HCT116 (cell line): ENCODE data around the gene HLA-DQB2. TPM values are rescaled to one million over a fixed set of nuclear protein-coding genes. Genes with fewer than 3 reads are reported as not detected.

Experiments used
- ATAC-seq: fragments of 200-7000 bp; cut with Tn5 transposase; 2 replicates; pipeline ENCODE4 v1.9.1; 2020; ENCODE audit warnings: mild to moderate bottlenecking, moderate library complexity
- BruUV-seq: library from RNA; stranded (reverse); fragments of 400-500 nt; replicated peaks from 2 replicates; lab custom pipeline; 2021; lab: Mats Ljungman, UMichigan
- CTCF ChIA-PET: fragments of 300-600 bp; sonication (Branson Sonifier 250); formaldehyde crosslinking; loops from one replicate; lab custom pipeline; 2021; ENCODE audit warnings: antibody characterized with exemption; lab: Charles Lee
- POLR2A ChIA-PET: fragments of 300-600, 350-600 bp; sonication (Branson Sonifier 250); formaldehyde crosslinking; loops from one replicate; lab custom pipeline; 2021; ENCODE audit warnings: antibody characterized with exemption; lab: Charles Lee
- RAD21 ChIA-PET, 2 experiments: fragments of 300-600 bp; sonication (Branson Sonifier 250); formaldehyde crosslinking; loops; one replicate each; lab custom pipeline; 2023; ENCODE audit warnings: low total read pairs in 2 of 2; ENCODE audit not compliant: uncharacterized antibody in 2 of 2, unreplicated experiment in 2 of 2, low non-redundant PET in 1 of 2; lab: Charles Lee
- DNase-seq: peaks from one replicate; pipeline ENCODE4 v3.0.0-alpha.2; 2010; ENCODE audit warnings: low read depth, low spot score
- H2AFZ ChIP-seq: fragments of 200-600 bp; shearing (Covaris generic), sonication (generic); 2 replicates; pipeline ENCODE4 v1.6.1; 2017; ENCODE audit warnings: low read depth, mixed run types, mixed read lengths, antibody characterized with exemption, low read length; ENCODE audit not compliant: poor library complexity, severe bottlenecking
- H3K27ac ChIP-seq: 2 replicates; pipeline ENCODE4 v1.5.1; 2012; ENCODE audit warnings: low read depth, low read length
- H3K27me3 ChIP-seq: fragments of 200-600 bp; sonication (generic); 2 replicates; pipeline ENCODE4 v1.6.1; 2016; ENCODE audit warnings: mixed run types, low read length, mixed read lengths; ENCODE audit not compliant: insufficient read depth
- H3K36me3 ChIP-seq, 2 experiments: fragments of 200-500 bp in 1 of 2; fragments of 200-600 bp in 1 of 2; sonication (Bioruptor generic) in 1 of 2; sonication (generic) in 1 of 2; 2 replicates each; pipeline versions ENCODE4 v1.5.1 to v1.6.1; 2014 to 2016; ENCODE audit warnings: low read length in 2 of 2, inconsistent platforms in 1 of 2, mixed read lengths in 1 of 2, mixed run types in 1 of 2; ENCODE audit not compliant: insufficient read depth in 2 of 2, control insufficient read depth in 1 of 2
- H3K4me1 ChIP-seq, 2 experiments: fragments of 200-600 bp in 1 of 2; sonication (generic) in 1 of 2; 2 replicates each; pipeline versions ENCODE4 v1.5.1 to v1.6.1; 2012 to 2017; ENCODE audit warnings: low read length in 2 of 2, inconsistent platforms in 1 of 2, mild to moderate bottlenecking in 1 of 2, mixed read lengths in 1 of 2, mixed run types in 1 of 2, moderate library complexity in 1 of 2; ENCODE audit not compliant: insufficient read depth in 2 of 2, control insufficient read depth in 1 of 2
- H3K4me2 ChIP-seq: fragments of 200-600 bp; sonication (generic); 2 replicates; pipeline ENCODE4 v1.6.1; 2017; ENCODE audit warnings: mixed run types, low read length, mixed read lengths
- H3K4me3 ChIP-seq, 2 experiments: fragments of 200-600 bp in 1 of 2; sonication (generic) in 1 of 2; replicated peaks in 1 of 2; 2 replicates each; pipeline ENCODE4 v1.5.1; 2011 to 2016; ENCODE audit warnings: low read length in 2 of 2, control low read depth in 1 of 2, low read depth in 1 of 2, mild to moderate bottlenecking in 1 of 2, mixed read lengths in 1 of 2, mixed run types in 1 of 2
- H3K79me2 ChIP-seq: fragments of 200-600 bp; sonication (generic); 2 replicates; pipeline ENCODE4 v1.6.1; 2017; ENCODE audit warnings: mild to moderate bottlenecking, mixed run types, low read length, moderate library complexity, mixed read lengths; ENCODE audit not compliant: insufficient read depth
- H3K9ac ChIP-seq: fragments of 200-600 bp; sonication (generic); 2 replicates; pipeline ENCODE4 v1.6.1; 2016; ENCODE audit warnings: low read length, mixed read lengths
- H3K9me2 ChIP-seq: fragments of 200-600 bp; sonication (generic), shearing (Covaris generic); 2 replicates; pipeline ENCODE4 v1.6.1; 2017; ENCODE audit warnings: mixed run types, mild to moderate bottlenecking, moderate library complexity; ENCODE audit not compliant: insufficient read depth
- H3K9me3 ChIP-seq, 2 experiments: fragments of 200-500 bp in 1 of 2; fragments of 200-600 bp in 1 of 2; sonication (Bioruptor generic) in 1 of 2; sonication (generic) in 1 of 2; 2 replicates each; pipeline ENCODE4 v1.6.1; 2014 to 2017; ENCODE audit warnings: low read length in 2 of 2, mixed read lengths in 2 of 2, inconsistent platforms in 1 of 2, low read depth in 1 of 2, mild to moderate bottlenecking in 1 of 2, mixed run types in 1 of 2, moderate library complexity in 1 of 2; ENCODE audit not compliant: control insufficient read depth in 1 of 2, insufficient read depth in 1 of 2
- H4K20me1 ChIP-seq: fragments of 200-600 bp; sonication (generic), shearing (Covaris generic); 2 replicates; pipeline ENCODE4 v1.6.1; 2017; ENCODE audit warnings: mixed run types, mild to moderate bottlenecking, moderate library complexity; ENCODE audit not compliant: insufficient read depth
- CTCF ChIP-seq, 3 experiments: fragments of 200-600 bp in 1 of 3; sonication (generic) in 1 of 3; IDR thresholded peaks in 2 of 3; conservative IDR thresholded peaks in 1 of 3; 2 replicates each; pipeline ENCODE4 v1.5.1; 2012 to 2017; ENCODE audit warnings: low read depth in 2 of 3, low read length in 2 of 3, antibody characterized with exemption in 1 of 3, borderline replicate concordance in 1 of 3, control low read depth in 1 of 3, mild to moderate bottlenecking in 1 of 3, mixed read lengths in 1 of 3, mixed run types in 1 of 3, moderate library complexity in 1 of 3; ENCODE audit not compliant: insufficient read depth in 1 of 3
- EGR1 ChIP-seq: IDR thresholded peaks from 2 replicates; pipeline ENCODE4 v1.6.1; 2012; ENCODE audit warnings: low read depth
- ELF1 ChIP-seq: IDR thresholded peaks from 2 replicates; pipeline ENCODE4 v1.6.1; 2012; ENCODE audit warnings: low read depth, borderline replicate concordance
- EZH2 ChIP-seq: fragments of 200-600 bp; sonication (generic); IDR thresholded peaks from 2 replicates; pipeline ENCODE4 v1.6.1; 2017; ENCODE audit warnings: antibody characterized with exemption, mixed run types
- FOSL1 ChIP-seq: IDR thresholded peaks from 2 replicates; pipeline ENCODE4 v1.6.1; 2012; ENCODE audit warnings: low read depth
- POLR2A ChIP-seq: IDR thresholded peaks from 2 replicates; pipeline ENCODE4 v1.7.0; 2011; ENCODE audit warnings: borderline replicate concordance; ENCODE audit not compliant: insufficient read depth, insufficient read length; ENCODE audit errors: extremely low read depth
- POLR2AphosphoS5 ChIP-seq: IDR thresholded peaks from 2 replicates; pipeline ENCODE4 v1.6.1; 2011; ENCODE audit warnings: mild to moderate bottlenecking, low read depth, low read length, moderate library complexity
- TCF7L2 ChIP-seq: IDR thresholded peaks from 2 replicates; pipeline ENCODE4 v1.7.0; 2011; ENCODE audit warnings: borderline replicate concordance, inconsistent platforms; ENCODE audit not compliant: insufficient read depth, insufficient read length; ENCODE audit errors: extremely low read depth
- YY1 ChIP-seq: IDR thresholded peaks from 2 replicates; pipeline ENCODE4 v1.6.1; 2011; ENCODE audit warnings: low read length, low read depth, moderate library complexity, mild to moderate bottlenecking; ENCODE audit not compliant: insufficient replicate concordance; ENCODE audit errors: extremely low read depth
- ZNF274 ChIP-seq: fragments of 200-500 bp; sonication (Bioruptor generic); IDR thresholded peaks from 2 replicates; pipeline ENCODE4 v1.6.1; 2014; ENCODE audit warnings: mild to moderate bottlenecking, low read depth, low read length, inconsistent platforms
- intact Hi-C: fragments of 100-400 bp; cut with micrococcal nuclease; formaldehyde crosslinking; loops from 2 replicates; pipeline ENCODE4 v1.10.0; 2022
- total RNA-seq: library from RNA; stranded (reverse); gene quantifications from one replicate; pipeline ENCODE4 v1.2.1, GENCODE V29; 2021; ENCODE audit not compliant: unreplicated experiment
- TF ChIP-seq, protein P1 (sequence below): IDR thresholded peaks from 2 replicates; pipeline ENCODE4 v1.6.1; 2011; ENCODE audit warnings: mild to moderate bottlenecking, low read length, moderate library complexity; ENCODE audit not compliant: insufficient replicate concordance; ENCODE audit errors: extremely low read depth

The HLA-DQB2 gene
- total RNA-seq, 1 experiment from 2014 or later = 1.8 TPM

DNA sequence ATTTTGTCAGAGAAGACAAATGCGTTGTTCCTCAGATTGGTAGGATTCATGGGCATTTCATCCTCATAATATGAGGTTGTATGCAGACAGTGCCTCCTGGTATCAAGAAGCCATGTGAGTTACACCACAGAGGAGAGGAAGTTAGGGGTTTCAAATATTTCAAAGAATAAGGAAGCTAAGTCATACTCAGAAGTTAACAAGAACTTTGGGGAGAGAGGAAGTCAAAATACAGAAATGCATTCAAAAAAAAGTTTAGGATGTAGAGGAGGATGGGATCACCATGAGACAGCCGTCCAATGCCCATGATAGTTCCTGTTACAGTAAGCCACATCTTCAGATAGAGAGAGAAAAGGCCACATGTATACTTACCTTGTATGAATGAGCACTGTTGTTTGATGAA, 31.2 kb upstream of the HLA-DQB2 start:
- intact Hi-C loops = no loop called here
- POLR2A ChIA-PET = no interaction called here

DNA sequence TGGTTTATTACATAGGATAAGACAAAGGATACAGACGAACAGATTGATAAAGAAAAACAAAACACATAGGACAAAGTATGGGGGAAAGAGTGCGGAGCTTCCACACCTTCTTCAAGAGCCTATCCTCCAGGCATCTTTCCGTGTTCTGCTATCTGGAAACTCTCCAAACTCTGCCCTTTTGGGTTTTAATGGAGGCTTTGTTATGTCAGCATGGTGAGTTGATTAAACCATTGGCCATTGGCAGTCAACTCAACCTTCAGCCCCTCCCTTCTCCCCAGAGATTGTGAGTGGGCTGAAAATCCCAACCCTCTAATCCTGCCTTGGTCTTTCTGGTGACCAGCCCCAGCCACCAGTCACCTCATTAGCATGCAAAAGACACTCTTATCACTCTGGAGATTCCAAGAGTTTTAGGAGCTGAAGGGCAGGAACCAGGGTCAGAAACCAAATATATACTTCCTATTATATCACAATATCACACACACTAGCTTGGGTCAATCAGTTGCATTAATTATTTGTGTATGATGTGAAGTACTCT, 29.6 kb upstream of the HLA-DQB2 start:
- Histone ChIP-seq H3K4me2 (no peak overlapping the region), H2AFZ (no peak overlapping the region), H3K27me3 (peaks cover 5% of the 10 kb centered on the region; the same call in 1 of the 2 replicates), H3K27ac (no peak overlapping the region), H3K4me3 (no peak overlapping the region), H3K9ac (no peak overlapping the region), H3K9me2 (no peaks in the 10 kb centered on the region), H3K4me1 (peaks cover 0 to 13% of the 10 kb centered on the region in 2 experiments; a peak in 2 of 4 replicates), H3K36me3 (no peaks in the 10 kb centered on the region), H4K20me1 (no peaks in the 10 kb centered on the region), H3K9me3 (no peaks in the 10 kb centered on the region), H3K79me2 (no peaks in the 10 kb centered on the region)
- ATAC-seq (no peak), DNase-seq (no peak)
- no TSS peak for BruUV-seq
- ChIA-PET POLR2A (no interaction called here), CTCF (interaction anchor here (1.7 kb wide), 1 partner anchor 75 kb away, joined by 6 read pairs; no protein-coding TSS in a partner anchor), RAD21 (no interaction called here)
- intact Hi-C loops = no loop called here
- TF ChIP-seq FOSL1 = no peak
- no peak for TF ChIP-seq YY1
- TF ChIP-seq CTCF (IDR thresholded peaks at IDR 0.05 in 2 of 3, conservative IDR thresholded peaks at IDR 0.05 in 1 of 3; ENCODE audit: borderline replicate concordance in 1 of 3, insufficient read depth in 1 of 3, low read depth in 2 of 3, low read length in 2 of 3) = no peak
- no peak for TF ChIP-seq TCF7L2
- TF ChIP-seq, protein P1, sequence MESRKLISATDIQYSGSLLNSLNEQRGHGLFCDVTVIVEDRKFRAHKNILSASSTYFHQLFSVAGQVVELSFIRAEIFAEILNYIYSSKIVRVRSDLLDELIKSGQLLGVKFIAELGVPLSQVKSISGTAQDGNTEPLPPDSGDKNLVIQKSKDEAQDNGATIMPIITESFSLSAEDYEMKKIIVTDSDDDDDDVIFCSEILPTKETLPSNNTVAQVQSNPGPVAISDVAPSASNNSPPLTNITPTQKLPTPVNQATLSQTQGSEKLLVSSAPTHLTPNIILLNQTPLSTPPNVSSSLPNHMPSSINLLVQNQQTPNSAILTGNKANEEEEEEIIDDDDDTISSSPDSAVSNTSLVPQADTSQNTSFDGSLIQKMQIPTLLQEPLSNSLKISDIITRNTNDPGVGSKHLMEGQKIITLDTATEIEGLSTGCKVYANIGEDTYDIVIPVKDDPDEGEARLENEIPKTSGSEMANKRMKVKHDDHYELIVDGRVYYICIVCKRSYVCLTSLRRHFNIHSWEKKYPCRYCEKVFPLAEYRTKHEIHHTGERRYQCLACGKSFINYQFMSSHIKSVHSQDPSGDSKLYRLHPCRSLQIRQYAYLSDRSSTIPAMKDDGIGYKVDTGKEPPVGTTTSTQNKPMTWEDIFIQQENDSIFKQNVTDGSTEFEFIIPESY = no peak
- no peak for TF ChIP-seq POLR2AphosphoS5
- TF ChIP-seq EZH2 = no peak
- no peak for TF ChIP-seq ELF1
- no peak for TF ChIP-seq EGR1
- TF ChIP-seq ZNF274 = no peak

More for the DNA sequence above, 31.2 kb upstream of the HLA-DQB2 start:
- Histone ChIP-seq H3K4me2 (no peak overlapping the region), H3K27ac (no peak overlapping the region), H3K79me2 (no peaks in the 10 kb centered on the region), H2AFZ (no peak overlapping the region), H3K36me3 (no peaks in the 10 kb centered on the region), H3K9me3 (no peaks in the 10 kb centered on the region), H3K9ac (no peak overlapping the region), H3K4me1 (peaks cover 0 to 13% of the 10 kb centered on the region in 2 experiments; a peak in 2 of 4 replicates), H3K4me3 (no peak overlapping the region)
- no TSS peak for BruUV-seq
- ATAC-seq = no peak
- CTCF ChIA-PET = interaction anchor here (1.1 to 2.1 kb wide), 3 partner anchors 9 to 94 kb away, joined by 3 to 7 read pairs (median 6); no protein-coding TSS in a partner anchor
- TF ChIP-seq POLR2A = no peak
- TF ChIP-seq, all 23 proteins: peak for 0
- no peaks in the 10 kb centered on the region for H4K20me1 ChIP-seq
- no peaks in the 10 kb centered on the region for H3K9me2 ChIP-seq
- peaks cover 14% of the 10 kb centered on the region; the same call in 1 of the 2 replicates for H3K27me3 ChIP-seq
- RAD21 ChIA-PET = no interaction called here
- no peak for DNase-seq
